ENCODE results near the gene EIF2S3B. TPM values are rescaled to one million over a fixed set of nuclear protein-coding genes. Genes with fewer than 3 reads are reported as not detected.
"Not testable (repeated sequence)": the region's sequence is repeated elsewhere in the genome, so short reads cannot be mapped to it uniquely, and the experiment has no call there.

EIF2S3B gene
- total RNA-seq: under 1 TPM in 3 of 4 donors, not detected in 1; 0.17 to 0.45 (median 0.17) TPM

DNA sequence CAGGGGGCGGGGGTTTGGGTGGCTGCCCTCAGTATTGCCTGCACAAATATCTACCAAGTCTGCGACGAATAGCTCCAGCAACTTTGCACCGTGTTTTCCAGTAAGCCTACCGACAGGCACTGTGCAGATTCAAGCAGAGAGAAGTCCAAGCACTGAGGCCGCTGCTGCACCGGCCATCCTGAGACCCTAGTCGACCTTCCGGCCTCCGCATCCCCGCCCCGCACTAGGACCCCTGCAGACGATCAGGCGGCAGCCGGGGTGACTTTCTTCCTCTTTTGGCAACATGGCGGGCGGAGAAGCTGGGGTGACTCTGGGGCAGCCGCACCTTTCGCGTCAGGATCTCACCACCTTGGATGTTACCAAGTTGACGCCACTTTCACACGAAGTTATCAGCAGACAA is at the start of gene EIF2S3B:
Gene EIF2S3B, plus strand, starts transcription at position 271 of the 400 bp plus-strand sequence. Its CDS starts 13 bp downstream, at position 284.
- H3K36me3 ChIP-seq: no peaks in the 10 kb centered on the region
- H3K4me3 ChIP-seq: no peak within 1 kb of the TSS
- intact Hi-C loops (cut with DNase I): no loop called here
- no peak for DNase-seq (ENCODE audit: extremely low spot score)
- peaks cover 0 to 3% (median 0%) of the 10 kb centered on the region in 4 donors for H3K9me3 ChIP-seq
- no peaks in the 10 kb centered on the region for H3K27me3 ChIP-seq
- WGBS: 96% methylated on average over 15 of the region's 22 CpGs
- H3K27ac ChIP-seq (replicated peaks in 1 of 4): no peak within 1 kb of the TSS
- TF ChIP-seq POLR2A (IDR thresholded peaks at IDR 0.05; ENCODE audit: low read depth) (no peak), POLR2AphosphoS5 (IDR thresholded peaks at IDR 0.05) (no peak), EP300 (IDR thresholded peaks at IDR 0.05) (no peak)
- TF ChIP-seq, protein P1, sequence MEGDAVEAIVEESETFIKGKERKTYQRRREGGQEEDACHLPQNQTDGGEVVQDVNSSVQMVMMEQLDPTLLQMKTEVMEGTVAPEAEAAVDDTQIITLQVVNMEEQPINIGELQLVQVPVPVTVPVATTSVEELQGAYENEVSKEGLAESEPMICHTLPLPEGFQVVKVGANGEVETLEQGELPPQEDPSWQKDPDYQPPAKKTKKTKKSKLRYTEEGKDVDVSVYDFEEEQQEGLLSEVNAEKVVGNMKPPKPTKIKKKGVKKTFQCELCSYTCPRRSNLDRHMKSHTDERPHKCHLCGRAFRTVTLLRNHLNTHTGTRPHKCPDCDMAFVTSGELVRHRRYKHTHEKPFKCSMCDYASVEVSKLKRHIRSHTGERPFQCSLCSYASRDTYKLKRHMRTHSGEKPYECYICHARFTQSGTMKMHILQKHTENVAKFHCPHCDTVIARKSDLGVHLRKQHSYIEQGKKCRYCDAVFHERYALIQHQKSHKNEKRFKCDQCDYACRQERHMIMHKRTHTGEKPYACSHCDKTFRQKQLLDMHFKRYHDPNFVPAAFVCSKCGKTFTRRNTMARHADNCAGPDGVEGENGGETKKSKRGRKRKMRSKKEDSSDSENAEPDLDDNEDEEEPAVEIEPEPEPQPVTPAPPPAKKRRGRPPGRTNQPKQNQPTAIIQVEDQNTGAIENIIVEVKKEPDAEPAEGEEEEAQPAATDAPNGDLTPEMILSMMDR (IDR thresholded peaks at IDR 0.05): no peak
- H3K4me1 ChIP-seq: no peaks in the 10 kb centered on the region

DNA sequence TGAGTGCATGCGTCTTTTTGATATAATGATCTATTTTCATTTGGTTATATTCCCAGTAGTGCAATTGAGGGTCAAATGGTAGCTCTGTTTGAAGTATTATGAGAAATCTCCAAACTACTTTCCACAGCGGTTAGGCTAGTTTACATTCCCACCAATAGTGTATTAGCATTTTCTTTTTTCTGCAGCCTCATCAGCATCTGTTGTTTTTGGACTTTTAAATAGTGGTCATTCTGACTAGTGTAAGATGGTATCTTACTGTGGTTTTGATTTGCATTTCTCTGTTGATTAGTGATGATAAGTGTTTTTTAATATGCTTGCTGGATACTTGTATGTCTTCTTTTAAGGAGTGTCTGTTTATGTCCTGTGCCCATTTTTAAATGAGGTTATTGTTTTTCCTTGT is 48.8 kb upstream of the EIF2S3B start:
- H3K4me3 ChIP-seq: no peak overlapping the region
- H3K27ac ChIP-seq (replicated peaks in 1 of 4): no peak overlapping the region
- H3K36me3 ChIP-seq: no peaks in the 10 kb centered on the region
- DNase-seq (ENCODE audit: extremely low spot score): no peak
- no peak for TF ChIP-seq POLR2A (IDR thresholded peaks at IDR 0.05; ENCODE audit: low read depth)
- peaks cover 0 to 24% (median 15%) of the 10 kb centered on the region in 4 donors for H3K9me3 ChIP-seq
- H3K4me1 ChIP-seq: no peaks in the 10 kb centered on the region
- no peaks in the 10 kb centered on the region for H3K27me3 ChIP-seq
- 84% methylated on average over 2 of the region's 2 CpGs for WGBS
- intact Hi-C loops (cut with DNase I): no loop called here

DNA sequence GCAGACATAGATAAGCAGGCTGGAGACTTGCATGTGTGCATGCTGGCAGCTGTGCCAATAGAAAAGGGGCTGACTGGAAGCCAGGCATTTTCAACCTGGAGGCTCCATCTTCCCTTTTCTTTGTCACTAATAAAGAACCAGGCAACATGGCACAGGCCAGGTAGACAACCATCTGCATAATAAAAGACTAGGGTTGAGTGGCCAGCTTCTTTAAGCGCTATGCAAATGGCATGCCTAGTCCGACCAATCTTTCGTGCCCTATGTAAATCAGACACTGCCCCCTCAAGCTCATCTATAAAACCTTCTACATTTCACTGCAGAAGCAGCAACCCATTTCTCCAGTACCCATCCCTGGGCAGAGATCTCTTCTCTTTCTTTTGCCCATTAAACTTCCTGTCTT is 47.9 kb upstream of the EIF2S3B start:
- TF ChIP-seq EP300 (IDR thresholded peaks at IDR 0.05): no peak
- no peak for TF ChIP-seq POLR2AphosphoS5 (IDR thresholded peaks at IDR 0.05)
- TF ChIP-seq POLR2A (IDR thresholded peaks at IDR 0.05; ENCODE audit: low read depth): no peak
- TF ChIP-seq, protein P1 (IDR thresholded peaks at IDR 0.05): no peak
- no peak overlapping the region for H3K4me3 ChIP-seq
- H3K36me3 ChIP-seq: no peaks in the 10 kb centered on the region
- H3K27ac ChIP-seq (replicated peaks in 1 of 4): no peak overlapping the region
- intact Hi-C loops (cut with DNase I): no loop called here
- H3K4me1 ChIP-seq: no peaks in the 10 kb centered on the region
- WGBS: 90% methylated on average over 3 of the region's 3 CpGs
- H3K9me3 ChIP-seq: peaks cover 0 to 24% (median 15%) of the 10 kb centered on the region in 4 donors
- H3K27me3 ChIP-seq: no peaks in the 10 kb centered on the region
- no peak for DNase-seq (ENCODE audit: extremely low spot score)

DNA sequence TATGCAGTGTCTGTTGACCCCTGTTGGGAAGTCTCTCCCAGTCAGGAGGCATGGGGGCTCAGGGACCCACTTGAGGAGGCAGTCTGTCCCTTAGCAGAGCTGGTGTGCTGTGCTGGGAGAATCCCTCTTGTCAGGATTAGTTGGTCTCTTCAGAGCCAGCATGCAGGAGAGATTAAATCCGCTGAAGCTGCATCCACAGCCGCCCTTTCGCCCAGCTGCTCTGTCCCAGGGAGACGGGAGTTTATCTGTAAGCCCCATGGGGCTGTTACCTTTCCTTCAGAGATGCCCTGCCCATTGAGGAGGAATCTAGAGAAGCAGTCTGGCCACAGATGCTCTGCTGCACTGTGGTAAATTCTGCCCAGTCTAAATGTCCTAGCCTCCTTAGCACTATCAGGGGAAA is 39.4 kb upstream of the EIF2S3B start:
- no CpG with 5 or more reads among the region's 4 CpGs for WGBS
- Histone ChIP-seq H3K9me3 (no peaks in the 10 kb centered on the region), H3K4me1 (no peaks in the 10 kb centered on the region), H3K27me3 (peaks cover 0 to 3% (median 0%) of the 10 kb centered on the region in 4 donors), H3K36me3 (no peaks in the 10 kb centered on the region), H3K27ac (replicated peaks in 1 of 4) (no peak overlapping the region), H3K4me3 (no peak overlapping the region)
- intact Hi-C loops (cut with DNase I): no loop called here
- TF ChIP-seq POLR2AphosphoS5 (IDR thresholded peaks at IDR 0.05) (no peak), POLR2A (IDR thresholded peaks at IDR 0.05; ENCODE audit: low read depth) (no peak), EP300 (IDR thresholded peaks at IDR 0.05) (no peak)
- TF ChIP-seq, protein P1 (IDR thresholded peaks at IDR 0.05): no peak
- DNase-seq (ENCODE audit: extremely low spot score): no peak

DNA sequence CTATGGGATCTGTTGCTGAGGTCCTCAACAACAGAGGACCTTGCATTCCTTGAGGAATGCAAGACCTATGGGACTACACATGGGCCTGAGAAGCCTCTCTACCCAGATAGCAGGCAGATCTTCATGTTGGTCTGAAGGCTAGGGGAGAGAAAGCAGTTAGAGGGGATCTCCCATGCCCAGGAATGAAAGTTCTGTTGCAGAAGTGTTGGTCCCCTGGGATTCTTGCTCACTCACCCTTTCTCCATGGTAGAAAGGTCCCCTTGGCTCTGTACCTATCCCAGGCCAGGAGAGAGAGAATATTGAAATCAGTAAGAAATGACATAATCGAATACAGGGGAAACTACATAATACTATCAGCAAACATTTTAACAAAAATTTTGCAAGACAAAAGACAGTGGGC is 36.0 kb upstream of the EIF2S3B start:
- peaks cover 0 to 6% (median 0%) of the 10 kb centered on the region in 4 donors for H3K9me3 ChIP-seq
- no peaks in the 10 kb centered on the region for H3K36me3 ChIP-seq
- WGBS: 86% methylated on average over 1 of the region's 1 CpG
- no peak for DNase-seq (ENCODE audit: extremely low spot score)
- no peaks in the 10 kb centered on the region for H3K4me1 ChIP-seq
- no peak overlapping the region for H3K27ac ChIP-seq (replicated peaks in 1 of 4)
- H3K27me3 ChIP-seq: peaks cover 0 to 3% (median 0%) of the 10 kb centered on the region in 4 donors
- H3K4me3 ChIP-seq: no peak overlapping the region
- no peak for TF ChIP-seq POLR2AphosphoS5 (IDR thresholded peaks at IDR 0.05)
- intact Hi-C loops (cut with DNase I): no loop called here

DNA sequence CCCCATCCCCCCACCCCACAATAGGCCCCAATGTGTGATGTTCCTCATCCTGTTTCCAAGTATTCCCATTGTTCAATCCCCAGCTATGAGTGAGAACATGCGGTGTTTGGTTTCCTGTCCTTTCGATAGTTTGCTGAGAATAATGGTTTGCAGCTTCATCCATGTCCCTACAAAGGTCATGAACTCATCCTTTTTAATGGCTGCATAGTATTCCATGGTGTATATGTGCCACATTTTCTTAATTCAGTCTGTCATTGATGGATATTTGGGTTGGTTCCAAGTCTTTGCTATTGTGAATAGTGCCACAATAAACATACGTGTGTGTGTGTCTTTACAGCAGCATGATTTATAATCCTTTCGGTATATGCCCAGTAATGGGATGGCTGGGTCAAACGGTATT is 32.9 kb upstream of the EIF2S3B start:
- 83% methylated on average over 5 of the region's 5 CpGs for WGBS
- intact Hi-C loops (cut with DNase I); H3K9me3 ChIP-seq: not testable (repeated sequence)

DNA sequence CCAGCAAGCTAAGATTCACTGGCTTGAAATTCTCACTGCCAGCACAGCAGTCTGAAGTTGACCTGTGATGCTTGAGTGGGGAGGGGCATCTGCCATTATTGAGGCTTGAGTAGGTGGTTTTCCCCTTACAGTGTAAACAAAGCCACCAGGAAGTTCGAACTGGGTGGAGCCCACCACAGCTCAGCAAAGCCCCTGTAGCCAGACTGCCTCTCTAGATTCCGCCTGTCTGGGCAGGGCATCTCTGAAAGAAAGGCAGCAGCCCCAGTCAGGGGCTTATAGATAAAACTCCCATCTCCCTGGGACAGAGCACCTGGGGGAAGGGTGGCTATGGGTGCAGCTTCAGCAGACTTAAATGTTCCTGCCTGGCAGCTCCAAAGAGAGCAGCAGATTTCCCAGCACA is 23.8 kb upstream of the EIF2S3B start:
- DNase-seq (ENCODE audit: extremely low spot score); intact Hi-C loops (cut with DNase I); H3K36me3 ChIP-seq; H3K4me1 ChIP-seq; H3K4me3 ChIP-seq; H3K27me3 ChIP-seq; H3K27ac ChIP-seq (replicated peaks in 1 of 4): not testable (repeated sequence)
- 60% methylated on average over 1 of the region's 2 CpGs for WGBS
- peaks cover 0 to 15% (median 0%) of the 10 kb centered on the region in 4 donors for H3K9me3 ChIP-seq

More for the DNA sequence above, 32.9 kb upstream of the EIF2S3B start:
- H3K27me3 ChIP-seq; H3K4me1 ChIP-seq; H3K4me3 ChIP-seq; H3K27ac ChIP-seq (replicated peaks in 1 of 4); H3K36me3 ChIP-seq; DNase-seq (ENCODE audit: extremely low spot score): not testable (repeated sequence)

DNA sequence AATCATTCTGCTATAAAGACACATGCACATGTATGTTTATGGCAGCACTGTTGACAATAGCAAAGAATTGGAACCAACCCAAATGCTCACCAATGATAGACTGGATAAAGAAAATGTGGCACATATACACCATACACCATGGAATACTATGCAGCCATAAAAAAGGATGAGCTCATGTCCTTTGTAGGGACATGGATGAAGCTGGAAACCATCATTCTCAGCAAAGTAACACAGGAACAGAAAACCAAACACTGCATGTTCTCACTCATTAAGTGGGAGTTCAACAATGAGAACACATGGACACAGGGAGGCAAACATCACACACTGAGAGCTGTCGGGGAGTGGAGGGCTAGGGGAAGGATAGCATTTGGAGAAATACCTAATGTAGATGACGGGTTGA is 18.4 kb upstream of the EIF2S3B start:
- H3K4me3 ChIP-seq; intact Hi-C loops (cut with DNase I); DNase-seq (ENCODE audit: extremely low spot score); H3K4me1 ChIP-seq; H3K9me3 ChIP-seq; H3K27me3 ChIP-seq; H3K36me3 ChIP-seq; H3K27ac ChIP-seq (replicated peaks in 1 of 4): not testable (repeated sequence)
- 84% methylated on average over 2 of the region's 2 CpGs for WGBS
